T-cell (primary cell): ENCODE data around the gene KRTAP9-1. TPM values are rescaled to one million over a fixed set of nuclear protein-coding genes. Genes with fewer than 3 reads are reported as not detected.
"Not testable (repeated sequence)": the region's sequence is repeated elsewhere in the genome, so short reads cannot be mapped to it uniquely, and the experiment has no call there.

Experiments used
- ATAC-seq, 4 experiments: fragments of 200-7000 bp in 3 of 4; fragments of 150-1000 bp in 1 of 4; cut with Tn5 transposase; replicated peaks in 1 of 4; 1 replicate in 3 of 4; 2 replicates in 1 of 4; pipeline ENCODE4 v1.10.0; 2021; ENCODE audit warnings: moderate library complexity in 3 of 4, mild to moderate bottlenecking in 2 of 4, moderate number of reproducible peaks in 1 of 4
- CTCF ChIA-PET, 2 donors: fragments of 300-600 bp; sonication (Branson Sonifier 250); formaldehyde crosslinking; loops; one replicate each; lab custom pipeline; 2022; ENCODE audit warnings: antibody characterized with exemption in 2 of 2; lab: Charles Lee
- POLR2A ChIA-PET, 2 donors: fragments of 300-600 bp; sonication (Branson Sonifier 250); formaldehyde crosslinking; loops; one replicate each; lab custom pipeline; 2022; ENCODE audit warnings: antibody characterized with exemption in 2 of 2; lab: Charles Lee
- DNase-seq, 35 experiments: peaks; one replicate each; pipeline versions ENCODE4 v3.0.0 to v3.0.0-alpha.2; 2013 to 2023
- H3K27ac ChIP-seq: one replicate; pipeline ENCODE4 v1.5.1; 2013; ENCODE audit warnings: low read length
- H3K27me3 ChIP-seq, 2 experiments: replicated peaks in 1 of 2; 1 replicate in 1 of 2; 2 replicates in 1 of 2; pipeline versions ENCODE4 v1.6.1 to v1.7.0; 2013; ENCODE audit warnings: low read length in 1 of 2, mixed read lengths in 1 of 2; ENCODE audit not compliant: control insufficient read depth in 2 of 2, insufficient read depth in 2 of 2; ENCODE audit errors: extremely low read depth in 1 of 2
- H3K36me3 ChIP-seq, 2 donors: 1 replicate in 1 of 2; 2 replicates in 1 of 2; pipeline versions ENCODE4 v1.6.1 to v1.7.0; 2013; ENCODE audit warnings: low read length in 1 of 2; ENCODE audit not compliant: control insufficient read depth in 2 of 2, insufficient read depth in 1 of 2; ENCODE audit errors: extremely low read depth in 1 of 2
- H3K4me1 ChIP-seq, 2 experiments: 1 replicate in 1 of 2; 2 replicates in 1 of 2; pipeline versions ENCODE4 v1.6.1 to v1.7.0; 2013; ENCODE audit warnings: low read length in 2 of 2, mixed read lengths in 1 of 2; ENCODE audit not compliant: insufficient read depth in 2 of 2, control insufficient read depth in 1 of 2; ENCODE audit errors: extremely low read depth in 1 of 2
- H3K4me3 ChIP-seq, 2 donors: 1 replicate in 1 of 2; 2 replicates in 1 of 2; pipeline versions ENCODE4 v1.5.1 to v1.7.0; 2013; ENCODE audit warnings: mild to moderate bottlenecking in 2 of 2, low read length in 1 of 2, moderate library complexity in 1 of 2; ENCODE audit not compliant: control insufficient read depth in 1 of 2; ENCODE audit errors: extremely low read depth in 1 of 2
- H3K9me3 ChIP-seq: 2 replicates; pipeline ENCODE4 v1.7.0; 2013
- H3K27ac Mint-ChIP-seq, 2 donors: one replicate each; pipeline ENCODE4 v1.8.0; 2020 to 2021; ENCODE audit warnings: mild to moderate bottlenecking in 2 of 2, mixed read lengths in 2 of 2
- H3K27me3 Mint-ChIP-seq, 2 donors: one replicate each; pipeline ENCODE4 v1.8.0; 2021 to 2022; ENCODE audit warnings: mixed read lengths in 2 of 2
- H3K36me3 Mint-ChIP-seq: one replicate; pipeline ENCODE4 v1.8.0; 2021; ENCODE audit warnings: mixed read lengths
- H3K4me1 Mint-ChIP-seq, 3 donors: one replicate each; pipeline ENCODE4 v1.8.0; 2020 to 2022; ENCODE audit warnings: mixed read lengths in 3 of 3, mild to moderate bottlenecking in 1 of 3
- H3K4me3 Mint-ChIP-seq, 3 donors: one replicate each; pipeline ENCODE4 v1.8.0; 2020 to 2022; ENCODE audit warnings: mild to moderate bottlenecking in 3 of 3, mixed read lengths in 3 of 3, moderate library complexity in 3 of 3
- H3K9me3 Mint-ChIP-seq, 3 donors: one replicate each; pipeline ENCODE4 v1.8.0; 2020 to 2022; ENCODE audit warnings: mixed read lengths in 3 of 3
- WGBS: methylation state at CpG from one replicate; pipeline ENCODE4 v1.1.5; 2013; ENCODE audit warnings: missing lambda C conversion rate; ENCODE audit not compliant: insufficient coverage; 5-methylcytosine and 5-hydroxymethylcytosine counted together
- total RNA-seq, 35 experiments: library from RNA in 6 of 35; stranded (reverse) in 6 of 35; fragments of 120-200 nt in 1 of 35; gene quantifications; one replicate each; pipeline versions ENCODE4 v1.2.1 to v1.2.4 and lab custom pipeline; 2013 to 2026

The KRTAP9-1 gene
- total RNA-seq, 5 donors from 2014 or later (not counting 1 experiment from before 2014, with no cell fraction given): not detected

GRCh38 chr17:41148971-41149651 lies 40.6 kb upstream of the KRTAP9-1 start:
- WGBS: 68% methylated on average over 7 of the region's 10 CpGs
- H3K27me3 Mint-ChIP-seq, H3K36me3 ChIP-seq, H3K4me1 Mint-ChIP-seq, H3K9me3 Mint-ChIP-seq, H3K27ac ChIP-seq, H3K27ac Mint-ChIP-seq, H3K27me3 ChIP-seq, ATAC-seq, H3K36me3 Mint-ChIP-seq, H3K4me3 ChIP-seq, H3K4me1 ChIP-seq, H3K9me3 ChIP-seq, CTCF ChIA-PET, H3K4me3 Mint-ChIP-seq, DNase-seq, POLR2A ChIA-PET: not testable (repeated sequence)

- WGBS: 100% methylated on average over 1 of the region's 2 CpGs
- POLR2A ChIA-PET: no interaction called here
- H3K9me3 Mint-ChIP-seq: no peaks in the 10 kb centered on the region
Measured at GRCh38 chr17:41149652-41149985, 40.1 kb upstream of the KRTAP9-1 start, which contains the start of gene KRTAP4-5. Gene KRTAP4-5 (minus strand): TSS chr17:41149825. CDS start chr17:41149767, 58 bp downstream.

GRCh38 chr17:41150026-41150425 lies 39.7 kb upstream of the KRTAP9-1 start:
- no peak for DNase-seq
- H3K9me3 ChIP-seq: no peaks in the 10 kb centered on the region
- 76% methylated on average over 2 of the region's 4 CpGs for WGBS
- H3K27me3 Mint-ChIP-seq: no peaks in the 10 kb centered on the region
- no peaks in the 10 kb centered on the region for H3K9me3 Mint-ChIP-seq
- peaks cover 2% of the 10 kb centered on the region in 2 experiments for H3K27me3 ChIP-seq
- no peak overlapping the region for H3K27ac ChIP-seq
- H3K4me1 ChIP-seq: no peaks in the 10 kb centered on the region
- H3K36me3 Mint-ChIP-seq: no peaks in the 10 kb centered on the region
- no peak overlapping the region for H3K4me3 ChIP-seq
- ChIA-PET CTCF (no interaction called here), POLR2A (no interaction called here)
- no peak overlapping the region for H3K27ac Mint-ChIP-seq
- no peak for ATAC-seq
- no peaks in the 10 kb centered on the region for H3K36me3 ChIP-seq
- H3K4me1 Mint-ChIP-seq: no peaks in the 10 kb centered on the region
- H3K4me3 Mint-ChIP-seq: no peak overlapping the region

More at GRCh38 chr17:41149652-41149985, 40.1 kb upstream of the KRTAP9-1 start, which contains the start of gene KRTAP4-5:
- ATAC-seq (no peak), DNase-seq (no peak)
- Histone ChIP-seq H3K4me1 (no peaks in the 10 kb centered on the region), H3K36me3 (no peaks in the 10 kb centered on the region), H3K27me3 (peaks cover 2% of the 10 kb centered on the region in 2 experiments), H3K27ac (no peak within 1 kb of the TSS), H3K4me3 (no peak within 1 kb of the TSS), H3K9me3 (no peaks in the 10 kb centered on the region)
- H3K4me1 Mint-ChIP-seq: no peaks in the 10 kb centered on the region
- CTCF ChIA-PET: no interaction called here
- H3K27ac Mint-ChIP-seq: no peak within 1 kb of the TSS
- no peaks in the 10 kb centered on the region for H3K27me3 Mint-ChIP-seq
- no peak within 1 kb of the TSS for H3K4me3 Mint-ChIP-seq
- H3K36me3 Mint-ChIP-seq: no peaks in the 10 kb centered on the region

GRCh38 chr17:41151525-41151924 lies 38.2 kb upstream of the KRTAP9-1 start:
- no peaks in the 10 kb centered on the region for H3K9me3 ChIP-seq
- no peak overlapping the region for H3K4me3 ChIP-seq
- H3K27me3 Mint-ChIP-seq: peaks cover 0 to 9% of the 10 kb centered on the region in 2 donors
- no CpG with 5 or more reads among the region's 2 CpGs for WGBS
- H3K4me3 Mint-ChIP-seq: no peak overlapping the region
- no peak overlapping the region for H3K27ac Mint-ChIP-seq
- ATAC-seq: no peak
- H3K27ac ChIP-seq: no peak overlapping the region
- ChIA-PET POLR2A (no interaction called here), CTCF (interaction anchor here in 1 of 2 donors (0.6 kb wide), 1 partner anchor 664 kb away, joined by 3 read pairs; no protein-coding TSS in a partner anchor)
- peaks cover 2% of the 10 kb centered on the region in 2 experiments for H3K27me3 ChIP-seq
- H3K9me3 Mint-ChIP-seq: no peaks in the 10 kb centered on the region
- no peak for DNase-seq
- H3K36me3 ChIP-seq: no peaks in the 10 kb centered on the region
- H3K4me1 ChIP-seq: no peaks in the 10 kb centered on the region
- no peaks in the 10 kb centered on the region for H3K36me3 Mint-ChIP-seq
- no peaks in the 10 kb centered on the region for H3K4me1 Mint-ChIP-seq

GRCh38 chr17:41153856-41154255 lies 35.8 kb upstream of the KRTAP9-1 start:
- ATAC-seq (no peak), DNase-seq (no peak)
- no peaks in the 10 kb centered on the region for H3K36me3 Mint-ChIP-seq
- no peaks in the 10 kb centered on the region for H3K4me1 Mint-ChIP-seq
- Histone ChIP-seq H3K4me3 (no peak overlapping the region), H3K36me3 (no peaks in the 10 kb centered on the region), H3K27me3 (peaks cover 0 to 2% of the 10 kb centered on the region in 2 experiments), H3K4me1 (no peaks in the 10 kb centered on the region), H3K9me3 (no peaks in the 10 kb centered on the region), H3K27ac (no peak overlapping the region)
- no peak overlapping the region for H3K4me3 Mint-ChIP-seq
- ChIA-PET CTCF (no interaction called here), POLR2A (no interaction called here)
- H3K27me3 Mint-ChIP-seq: peaks cover 6 to 19% of the 10 kb centered on the region in 2 donors
- no peaks in the 10 kb centered on the region for H3K9me3 Mint-ChIP-seq
- H3K27ac Mint-ChIP-seq: no peak overlapping the region
- no CpG with 5 or more reads among the region's 2 CpGs for WGBS

- H3K9me3 Mint-ChIP-seq, POLR2A ChIA-PET, ATAC-seq, H3K4me1 ChIP-seq, H3K4me1 Mint-ChIP-seq, H3K27me3 ChIP-seq, H3K27ac ChIP-seq, H3K4me3 Mint-ChIP-seq, H3K36me3 ChIP-seq, H3K36me3 Mint-ChIP-seq, H3K4me3 ChIP-seq, DNase-seq, CTCF ChIA-PET, H3K27ac Mint-ChIP-seq, H3K9me3 ChIP-seq: not testable (repeated sequence)
- H3K27me3 Mint-ChIP-seq: peaks cover 10 to 29% of the 10 kb centered on the region in 2 donors
- 77% methylated on average over 2 of the region's 3 CpGs for WGBS
Measured at GRCh38 chr17:41160190-41160589, 29.5 kb upstream of the KRTAP9-1 start.
